GM18498 (cell line): ENCODE results near the gene PHF13.
"Not testable (repeated sequence)": the region's sequence is repeated elsewhere in the genome, so short reads cannot be mapped to it uniquely, and the experiment has no call there.

ENCODE experiments used
- ATAC-seq: cut with Tn5 transposase; IDR thresholded peaks from one replicate; pipeline ENCODE4 v1.9.1; 2021; ENCODE audit warnings: mild to moderate bottlenecking, moderate library complexity; ENCODE audit not compliant: unreplicated experiment

Gene PHF13

GRCh38 chr1:6653436-6654290 is 40.1 kb downstream of the PHF13 start:
- ATAC-seq = no peak

- no peak for ATAC-seq
Observed at GRCh38 chr1:6657138-6657537, 43.6 kb downstream of the PHF13 start.

- no peak for ATAC-seq
Observed at GRCh38 chr1:6658359-6659060, 45.0 kb downstream of the PHF13 start.

- no peak for ATAC-seq
Observed at GRCh38 chr1:6660415-6661049, 47.0 kb downstream of the PHF13 start.

GRCh38 chr1:6662468-6662867 is 48.9 kb downstream of the PHF13 start:
- not testable (repeated sequence) for ATAC-seq

- ATAC-seq = no peak
Observed at GRCh38 chr1:6666696-6667095, 53.2 kb downstream of the PHF13 start.

GRCh38 chr1:6667139-6667538 is 53.6 kb downstream of the PHF13 start:
- no peak for ATAC-seq

- ATAC-seq = no peak
Observed at GRCh38 chr1:6668503-6668902, 55.0 kb downstream of the PHF13 start.

GRCh38 chr1:6672558-6672957 is 59.0 kb downstream of the PHF13 start:
- no peak for ATAC-seq
